Adrenal gland (tissue), 12 donors: Measurements from ENCODE around the gene ABCC11. TPM values are rescaled to one million over a fixed set of nuclear protein-coding genes. Genes with fewer than 3 reads are reported as not detected.
A peak's percentile ranks its signal among the peaks of the same experiment; 100 is the strongest.

Experiments used
- DNase-seq, 7 donors: peaks; one replicate each; pipeline ENCODE4 v3.0.0-alpha.2; 2019 to 2020
- H3K27ac ChIP-seq, 5 donors: fragments of 200-600 bp; sonication (generic) in 4 of 5; 1 replicate in 3 of 5; 2 replicates in 2 of 5; pipeline versions ENCODE4 v1.5.1 to v1.8.0; 2016 to 2020; ENCODE audit warnings: mild to moderate bottlenecking in 1 of 5
- H3K27me3 ChIP-seq: fragments of 200-600 bp; 2 replicates; pipeline ENCODE4 v1.8.0; 2021
- H3K36me3 ChIP-seq, 2 donors: fragments of 200-600 bp; replicated peaks in 1 of 2; 1 replicate in 1 of 2; 2 replicates in 1 of 2; pipeline versions ENCODE4 v1.5.1 to v1.8.0; 2018 to 2022
- H3K4me1 ChIP-seq, 2 donors: fragments of 200-600 bp; replicated peaks in 1 of 2; 1 replicate in 1 of 2; 2 replicates in 1 of 2; pipeline versions ENCODE4 v1.5.1 to v1.8.0; 2018 to 2021
- H3K4me3 ChIP-seq, 4 donors: fragments of 200-600 bp; sonication (generic) in 3 of 4; one replicate each; pipeline ENCODE4 v1.5.1; 2016 to 2018
- H3K9me3 ChIP-seq, 3 donors: fragments of 200-600 bp; sonication (generic) in 1 of 3; replicated peaks in 1 of 3; 1 replicate in 2 of 3; 2 replicates in 1 of 3; pipeline versions ENCODE4 v1.5.1 to v1.8.0; 2016 to 2021
- POLR2A ChIP-seq, 2 donors: fragments of 450-650 bp; IDR thresholded peaks; one replicate each; pipeline ENCODE4 v1.6.1; 2017; ENCODE audit warnings: antibody characterized with exemption in 2 of 2, mild to moderate bottlenecking in 2 of 2, moderate library complexity in 1 of 2
- WGBS, 4 donors: extraction: QIAGEN DNeasy Blood & Tissue Kit in 2 of 4; methylation state at CpG; one replicate each; pipeline versions ENCODE4 v1.1.5 to v1.1.7; 2013 to 2017; 5-methylcytosine and 5-hydroxymethylcytosine counted together
- intact Hi-C, 2 donors: fragments of 100-400 bp; cut with DNase I; formaldehyde crosslinking; loops; one replicate each; pipeline versions ENCODE4 v1.14.1 to v1.15.0; 2022 to 2023
- polyA plus RNA-seq, 3 donors: library from polyadenylated mRNA; stranded (reverse); fragments of 200-250 nt in 2 of 3; fragments of 350-450 nt in 1 of 3; fragmentation: Illumina TruSeq in 1 of 3; extraction: RNeasy Lipid Tissue Mini Kit (QIAGEN cat#74804) in 1 of 3; gene quantifications; one replicate each; pipeline ENCODE4 v1.2.3, GENCODE V29; 2013 to 2014
- total RNA-seq, 9 donors: library from RNA; depleted of rRNA in 4 of 9; stranded (reverse); fragments of >200 nt in 4 of 9; fragments of 120-200 nt in 1 of 9; fragmentation: NEBNext Ultra II Directional in 1 of 9; extraction: Animal tissue kit (Norgen Biotek cat#: 25700) in 1 of 9; gene quantifications; one replicate each; pipeline versions ENCODE4 v1.1.0 to v1.2.4, GENCODE V29; 2013 to 2023
- TF ChIP-seq, protein P1 (sequence below), 6 experiments: fragments of 450-650 bp in 4 of 6; fragments of 200-600 bp in 2 of 6; sonication (generic) in 1 of 6; IDR thresholded peaks; 1 replicate in 5 of 6; 2 replicates in 1 of 6; pipeline versions ENCODE4 v1.5.1 to v1.8.0; 2016 to 2021; ENCODE audit warnings: antibody characterized with exemption in 6 of 6, mild to moderate bottlenecking in 2 of 6, moderate library complexity in 1 of 6
- donor health status: healthy with polysubstance abuse.
- donor health status: Bipolar disorder and iron deficiency.
- donor health status: DM: yes; HTN: yes; CAD: no.
- donor health status: DM: no; HTN: no; CAD: no.
- donor health status: DM: no; HTN: no; CAD: no.
- donor health status: DM: yes; HTN: yes; CAD: no.

Gene ABCC11
- total and polyA plus RNA-seq, 12 donors: 0.17 to 0.74 (median 0.27) TPM; not detected in 3

- intact Hi-C loops: loop anchor here (5.0 to 10.0 kb wide), 3 partner anchors 1128 to 1310 kb away; no protein-coding TSS in a partner anchor
- Histone ChIP-seq H3K36me3 (no peaks in the 10 kb centered on the region), H3K27ac (no peak overlapping the region), H3K4me1 (no peaks in the 10 kb centered on the region), H3K9me3 (no peaks in the 10 kb centered on the region), H3K4me3 (no peak overlapping the region), H3K27me3 (no peaks in the 10 kb centered on the region)
- 31 to 46% (median 33%) methylated on average over 9 to 16 of the region's 16 CpGs for WGBS, 4 donors
- peak; percentile 62 to 82 (median 70) for DNase-seq
- TF ChIP-seq, protein P1, sequence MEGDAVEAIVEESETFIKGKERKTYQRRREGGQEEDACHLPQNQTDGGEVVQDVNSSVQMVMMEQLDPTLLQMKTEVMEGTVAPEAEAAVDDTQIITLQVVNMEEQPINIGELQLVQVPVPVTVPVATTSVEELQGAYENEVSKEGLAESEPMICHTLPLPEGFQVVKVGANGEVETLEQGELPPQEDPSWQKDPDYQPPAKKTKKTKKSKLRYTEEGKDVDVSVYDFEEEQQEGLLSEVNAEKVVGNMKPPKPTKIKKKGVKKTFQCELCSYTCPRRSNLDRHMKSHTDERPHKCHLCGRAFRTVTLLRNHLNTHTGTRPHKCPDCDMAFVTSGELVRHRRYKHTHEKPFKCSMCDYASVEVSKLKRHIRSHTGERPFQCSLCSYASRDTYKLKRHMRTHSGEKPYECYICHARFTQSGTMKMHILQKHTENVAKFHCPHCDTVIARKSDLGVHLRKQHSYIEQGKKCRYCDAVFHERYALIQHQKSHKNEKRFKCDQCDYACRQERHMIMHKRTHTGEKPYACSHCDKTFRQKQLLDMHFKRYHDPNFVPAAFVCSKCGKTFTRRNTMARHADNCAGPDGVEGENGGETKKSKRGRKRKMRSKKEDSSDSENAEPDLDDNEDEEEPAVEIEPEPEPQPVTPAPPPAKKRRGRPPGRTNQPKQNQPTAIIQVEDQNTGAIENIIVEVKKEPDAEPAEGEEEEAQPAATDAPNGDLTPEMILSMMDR (IDR thresholded peaks at IDR 0.05): peak; percentile 67 to 88 (median 80)
- no peak for TF ChIP-seq POLR2A (IDR thresholded peaks at IDR 0.05)
These were observed 82.2 kb downstream of the ABCC11 start for GRCh38 chr16:48164907-48165715.

GRCh38 chr16:48162839-48163410 lies 84.4 kb downstream of the ABCC11 start:
- H3K27ac ChIP-seq: no peak overlapping the region
- no peak for TF ChIP-seq POLR2A (IDR thresholded peaks at IDR 0.05)
- TF ChIP-seq, protein P1 (IDR thresholded peaks at IDR 0.05): no peak
- H3K4me3 ChIP-seq: no peak overlapping the region
- no peaks in the 10 kb centered on the region for H3K27me3 ChIP-seq
- WGBS, 4 donors: 74 to 86% (median 84%) methylated on average over 8 to 9 of the region's 9 CpGs
- intact Hi-C loops: loop anchor here (10.0 kb wide), 2 partner anchors 1128 to 1308 kb away; no protein-coding TSS in a partner anchor
- H3K9me3 ChIP-seq: no peaks in the 10 kb centered on the region
- H3K4me1 ChIP-seq: no peaks in the 10 kb centered on the region
- no peak for DNase-seq
- no peaks in the 10 kb centered on the region for H3K36me3 ChIP-seq

GRCh38 chr16:48161906-48162305 lies 85.4 kb downstream of the ABCC11 start:
- Histone ChIP-seq H3K9me3 (no peaks in the 10 kb centered on the region), H3K27ac (no peak overlapping the region), H3K36me3 (no peaks in the 10 kb centered on the region), H3K27me3 (no peaks in the 10 kb centered on the region), H3K4me1 (no peaks in the 10 kb centered on the region), H3K4me3 (no peak overlapping the region)
- TF ChIP-seq POLR2A (IDR thresholded peaks at IDR 0.05): no peak
- TF ChIP-seq, protein P1 (IDR thresholded peaks at IDR 0.05): no peak
- DNase-seq: no peak
- intact Hi-C loops: loop anchor here (10.0 kb wide), 2 partner anchors 1127 to 1307 kb away; no protein-coding TSS in a partner anchor
- WGBS, 4 donors: 72 to 82% (median 77%) methylated on average over 4 of the region's 4 CpGs

DNA sequence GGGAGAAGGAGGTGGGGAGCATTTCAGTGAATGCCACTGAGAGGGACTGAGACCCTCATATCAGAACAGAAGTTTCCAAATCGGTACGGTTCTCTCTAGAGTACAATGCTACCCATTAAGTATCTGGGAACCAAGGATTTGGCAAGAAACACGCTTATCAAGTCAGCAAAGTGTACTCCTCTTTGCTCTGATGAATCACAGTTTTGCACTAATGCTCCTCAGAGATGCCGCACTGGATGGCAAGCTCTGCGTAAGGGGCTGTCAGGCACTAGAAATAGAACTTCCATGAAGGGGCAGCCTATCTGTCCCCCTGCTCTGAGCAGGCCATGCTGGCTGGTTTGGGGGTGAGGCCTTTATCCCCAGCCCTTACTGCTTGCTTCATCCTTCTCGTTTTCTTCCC lies 86.8 kb downstream of the ABCC11 start:
- Histone ChIP-seq H3K9me3 (no peaks in the 10 kb centered on the region), H3K4me1 (no peaks in the 10 kb centered on the region), H3K27me3 (no peaks in the 10 kb centered on the region), H3K27ac (no peak overlapping the region), H3K4me3 (no peak overlapping the region), H3K36me3 (no peaks in the 10 kb centered on the region)
- intact Hi-C loops: loop anchor here (10.0 kb wide), 2 partner anchors 1126 to 1306 kb away; no protein-coding TSS in a partner anchor
- WGBS, 4 donors: 66 to 76% (median 72%) methylated on average over 6 of the region's 6 CpGs
- TF ChIP-seq, protein P1 (IDR thresholded peaks at IDR 0.05): no peak
- TF ChIP-seq POLR2A (IDR thresholded peaks at IDR 0.05): no peak
- no peak for DNase-seq
